ENCODE measurements around the gene HIBCH. TPM values are rescaled to one million over a fixed set of nuclear protein-coding genes. Genes with fewer than 3 reads are reported as not detected.
"Not testable (repeated sequence)": the region's sequence is repeated elsewhere in the genome, so short reads cannot be mapped to it uniquely, and the experiment has no call there.

The HIBCH gene
- total and polyA plus RNA-seq, 2 donors = 18.7 to 31.3 TPM

DNA sequence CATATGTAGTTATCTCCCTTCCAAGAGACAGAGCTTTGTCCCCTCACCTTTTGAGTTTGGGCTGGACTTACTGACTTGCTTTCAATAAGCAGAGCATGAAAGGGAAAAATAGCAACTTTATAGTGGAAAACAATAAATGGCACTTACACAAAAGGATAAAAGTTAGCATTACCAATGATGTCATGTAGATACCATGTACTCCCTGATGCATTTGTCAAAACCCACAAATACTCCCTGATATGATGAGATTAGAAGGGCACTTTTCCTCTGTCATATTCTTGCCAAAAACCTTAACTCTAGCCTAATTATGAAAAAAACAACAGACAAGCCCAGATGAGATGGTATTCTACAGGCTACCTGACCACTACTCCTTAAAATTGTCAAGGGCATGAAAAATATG, 16.0 kb downstream of the HIBCH start:
- H3K4me3 ChIP-seq (ENCODE audit: low read length in 2 of 2) = no peak overlapping the region
- peaks cover 0 to 11% of the 10 kb centered on the region in 2 donors for H3K36me3 ChIP-seq (ENCODE audit: control insufficient read depth in 2 of 2, insufficient read depth in 2 of 2, low read length in 1 of 2)
- no peaks in the 10 kb centered on the region for H3K4me1 ChIP-seq (ENCODE audit: control insufficient read depth in 2 of 2, insufficient read depth in 2 of 2, low read length in 2 of 2)
- no peaks in the 10 kb centered on the region for H3K9me3 ChIP-seq (ENCODE audit: control insufficient read depth in 2 of 2, insufficient read depth in 1 of 2, low read length in 1 of 2)
- no peaks in the 10 kb centered on the region for H3K27me3 ChIP-seq (ENCODE audit: control insufficient read depth in 2 of 2, insufficient read depth in 1 of 2, low read length in 1 of 2)
- no peak overlapping the region for H3K27ac ChIP-seq (ENCODE audit: low read depth in 1 of 2, low read length in 1 of 2)
- no peak for DNase-seq (ENCODE audit: low read depth in 6 of 9, low spot score in 9 of 9)

DNA sequence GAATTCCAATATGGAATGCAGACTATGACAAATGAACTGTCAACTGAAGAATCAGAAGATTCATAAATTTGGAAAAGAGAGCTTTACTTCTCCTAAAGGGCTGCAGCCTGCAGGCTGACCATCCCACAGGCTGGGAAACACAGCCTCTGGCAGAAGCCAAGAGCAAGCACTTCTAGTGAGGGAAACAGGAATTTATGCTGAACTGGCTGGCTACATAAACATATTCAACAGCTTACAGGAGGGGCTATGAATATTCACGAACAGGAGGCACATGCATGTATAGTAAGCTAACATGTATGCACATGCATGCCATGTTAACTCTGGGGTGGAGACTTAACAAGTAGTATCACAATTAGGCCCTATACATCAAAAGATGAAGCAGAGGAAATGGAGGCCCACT, 17.6 kb downstream of the HIBCH start:
- no peak overlapping the region for H3K27ac ChIP-seq (ENCODE audit: low read depth in 1 of 2, low read length in 1 of 2)
- no peaks in the 10 kb centered on the region for H3K27me3 ChIP-seq (ENCODE audit: control insufficient read depth in 2 of 2, insufficient read depth in 1 of 2, low read length in 1 of 2)
- peaks cover 0 to 8% of the 10 kb centered on the region in 2 donors for H3K36me3 ChIP-seq (ENCODE audit: control insufficient read depth in 2 of 2, insufficient read depth in 2 of 2, low read length in 1 of 2)
- no peak for DNase-seq (ENCODE audit: low read depth in 6 of 9, low spot score in 9 of 9)
- H3K4me1 ChIP-seq (ENCODE audit: control insufficient read depth in 2 of 2, insufficient read depth in 2 of 2, low read length in 2 of 2) = no peaks in the 10 kb centered on the region
- no peaks in the 10 kb centered on the region for H3K9me3 ChIP-seq (ENCODE audit: control insufficient read depth in 2 of 2, insufficient read depth in 1 of 2, low read length in 1 of 2)
- WGBS = 94% methylated on average over 1 of the region's 1 CpG
- H3K4me3 ChIP-seq (ENCODE audit: low read length in 2 of 2) = no peak overlapping the region

DNA sequence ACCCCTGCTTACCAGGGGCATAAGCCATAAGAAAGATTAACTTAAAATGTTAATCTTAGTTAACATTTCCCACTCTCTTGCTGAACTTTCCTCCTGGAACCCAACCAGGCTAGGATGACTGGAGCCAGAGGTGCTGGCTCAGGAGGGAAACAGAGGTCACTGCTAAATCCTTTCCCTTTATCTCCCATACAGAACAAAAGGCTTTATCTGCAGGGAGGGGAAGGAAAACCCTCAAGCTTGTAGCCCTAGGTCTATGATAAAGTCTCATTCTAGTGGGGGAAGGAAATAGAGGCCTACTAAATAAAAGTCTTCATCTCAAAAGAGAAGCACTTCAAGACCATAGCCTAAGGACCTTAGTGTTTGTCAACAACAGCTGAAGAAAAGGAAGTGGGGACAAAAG, 18.6 kb downstream of the HIBCH start:
- Histone ChIP-seq H3K9me3 (ENCODE audit: control insufficient read depth in 2 of 2, insufficient read depth in 1 of 2, low read length in 1 of 2) (no peaks in the 10 kb centered on the region), H3K27ac (ENCODE audit: low read depth in 1 of 2, low read length in 1 of 2) (no peak overlapping the region)
- no peak for DNase-seq (ENCODE audit: low read depth in 6 of 9, low spot score in 9 of 9)

DNA sequence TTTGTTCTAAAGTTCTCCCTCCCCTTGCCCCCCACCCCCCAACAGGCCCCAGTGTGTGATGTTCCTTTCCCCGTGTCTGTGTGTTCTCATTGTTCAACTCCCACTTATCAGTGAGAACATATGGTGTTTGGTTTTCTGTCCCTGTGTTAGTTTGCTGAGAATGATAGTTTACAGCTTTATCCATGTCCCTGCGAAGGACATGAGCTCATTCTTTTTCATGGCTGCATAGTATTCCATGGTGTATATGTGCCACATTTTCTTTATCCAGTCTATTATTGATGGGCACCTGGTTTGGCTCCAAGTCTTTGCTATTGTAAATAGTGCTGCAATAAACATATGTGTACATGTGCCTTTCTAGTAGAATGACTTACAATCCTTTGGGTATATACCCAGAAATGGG, 21.7 kb downstream of the HIBCH start:
- H3K27ac ChIP-seq (ENCODE audit: low read depth in 1 of 2, low read length in 1 of 2); DNase-seq (ENCODE audit: low read depth in 6 of 9, low spot score in 9 of 9); H3K27me3 ChIP-seq (ENCODE audit: control insufficient read depth in 2 of 2, insufficient read depth in 1 of 2, low read length in 1 of 2); H3K4me3 ChIP-seq (ENCODE audit: low read length in 2 of 2); H3K9me3 ChIP-seq (ENCODE audit: control insufficient read depth in 2 of 2, insufficient read depth in 1 of 2, low read length in 1 of 2); H3K4me1 ChIP-seq (ENCODE audit: control insufficient read depth in 2 of 2, insufficient read depth in 2 of 2, low read length in 2 of 2): not testable (repeated sequence)
- 99% methylated on average over 2 of the region's 2 CpGs for WGBS
- H3K36me3 ChIP-seq (ENCODE audit: control insufficient read depth in 2 of 2, insufficient read depth in 2 of 2, low read length in 1 of 2) = peaks cover 4 to 19% of the 10 kb centered on the region in 2 donors

More for the DNA sequence above, 18.6 kb downstream of the HIBCH start:
- no peaks in the 10 kb centered on the region for H3K27me3 ChIP-seq (ENCODE audit: control insufficient read depth in 2 of 2, insufficient read depth in 1 of 2, low read length in 1 of 2)
- no peak overlapping the region for H3K4me3 ChIP-seq (ENCODE audit: low read length in 2 of 2)
- H3K36me3 ChIP-seq (ENCODE audit: control insufficient read depth in 2 of 2, insufficient read depth in 2 of 2, low read length in 1 of 2) = peaks cover 4 to 7% of the 10 kb centered on the region in 2 donors
- H3K4me1 ChIP-seq (ENCODE audit: control insufficient read depth in 2 of 2, insufficient read depth in 2 of 2, low read length in 2 of 2) = no peaks in the 10 kb centered on the region

DNA sequence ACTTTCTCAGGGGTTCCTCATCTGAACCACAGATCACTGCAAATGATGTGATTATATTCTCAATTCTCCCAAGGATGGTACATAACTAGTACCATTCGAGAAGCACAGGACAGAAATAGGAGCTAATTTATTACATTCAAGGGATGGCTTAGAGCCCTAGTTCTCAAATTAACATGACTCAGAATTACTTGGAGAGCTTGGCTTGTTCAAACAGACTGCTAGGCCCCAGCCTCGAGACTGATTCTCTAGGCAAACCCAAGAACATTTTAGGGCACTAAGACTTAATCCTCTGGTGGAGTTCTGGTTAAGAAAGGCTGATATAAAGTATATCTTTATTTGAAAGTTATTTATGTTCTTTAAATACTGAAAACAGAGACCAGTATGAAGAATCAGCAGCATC, 35.8 kb downstream of the HIBCH start:
- 96% methylated on average over 2 of the region's 2 CpGs for WGBS
- DNase-seq (ENCODE audit: low read depth in 6 of 9, low spot score in 9 of 9) = no peak
- Histone ChIP-seq H3K4me1 (ENCODE audit: control insufficient read depth in 2 of 2, insufficient read depth in 2 of 2, low read length in 2 of 2) (no peaks in the 10 kb centered on the region), H3K27ac (ENCODE audit: low read depth in 1 of 2, low read length in 1 of 2) (no peak overlapping the region), H3K36me3 (ENCODE audit: control insufficient read depth in 2 of 2, insufficient read depth in 2 of 2, low read length in 1 of 2) (peaks cover 6 to 13% of the 10 kb centered on the region in 2 donors), H3K9me3 (ENCODE audit: control insufficient read depth in 2 of 2, insufficient read depth in 1 of 2, low read length in 1 of 2) (no peaks in the 10 kb centered on the region), H3K4me3 (ENCODE audit: low read length in 2 of 2) (no peak overlapping the region), H3K27me3 (ENCODE audit: control insufficient read depth in 2 of 2, insufficient read depth in 1 of 2, low read length in 1 of 2) (no peaks in the 10 kb centered on the region)

DNA sequence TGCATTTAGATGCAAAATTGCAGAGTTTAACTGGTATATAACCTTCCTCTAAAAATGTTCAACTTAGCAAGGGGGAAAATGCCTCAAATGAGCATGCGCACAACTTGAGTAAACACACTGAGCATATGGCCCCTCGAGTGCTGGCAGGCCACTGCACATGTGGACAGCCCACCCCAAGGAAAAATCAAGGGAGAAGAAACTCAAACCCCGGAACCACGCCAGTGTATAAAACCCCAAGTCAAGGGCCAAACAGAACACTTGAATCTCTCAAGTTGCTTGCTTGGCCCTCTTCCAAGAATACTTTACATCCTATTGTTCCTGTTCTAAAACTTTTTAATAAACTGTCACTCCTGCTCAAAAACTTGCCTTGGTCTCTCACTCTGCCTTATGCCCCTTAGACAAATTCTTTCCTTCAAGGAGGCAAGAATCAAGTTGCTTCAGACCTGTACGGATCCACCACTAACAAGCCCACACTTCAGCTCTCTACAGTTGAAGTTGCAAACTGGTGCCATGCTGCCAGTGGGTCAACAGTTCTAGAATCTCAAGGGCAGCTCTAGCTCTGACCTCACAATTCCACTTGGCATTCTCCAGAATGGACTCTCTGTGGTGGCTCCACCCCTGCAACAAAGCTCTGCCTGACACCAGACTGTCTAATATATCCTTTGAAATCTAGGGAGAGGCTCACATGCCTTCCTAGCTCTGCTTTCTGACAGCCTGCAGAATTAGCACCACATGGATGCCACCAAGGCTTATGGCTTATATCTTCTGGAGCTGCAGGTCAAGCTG, 38.9 kb downstream of the HIBCH start:
- H3K27me3 ChIP-seq (ENCODE audit: control insufficient read depth in 2 of 2, insufficient read depth in 1 of 2, low read length in 1 of 2) = no peaks in the 10 kb centered on the region
- no peak overlapping the region for H3K27ac ChIP-seq (ENCODE audit: low read depth in 1 of 2, low read length in 1 of 2)
- peaks cover 3 to 7% of the 10 kb centered on the region in 2 donors for H3K36me3 ChIP-seq (ENCODE audit: control insufficient read depth in 2 of 2, insufficient read depth in 2 of 2, low read length in 1 of 2)
- no peaks in the 10 kb centered on the region for H3K4me1 ChIP-seq (ENCODE audit: control insufficient read depth in 2 of 2, insufficient read depth in 2 of 2, low read length in 2 of 2)
- H3K4me3 ChIP-seq (ENCODE audit: low read length in 2 of 2) = no peak overlapping the region
- DNase-seq (ENCODE audit: low read depth in 6 of 9, low spot score in 9 of 9) = no peak
- no peaks in the 10 kb centered on the region for H3K9me3 ChIP-seq (ENCODE audit: control insufficient read depth in 2 of 2, insufficient read depth in 1 of 2, low read length in 1 of 2)
- WGBS = 96% methylated on average over 5 of the region's 5 CpGs

DNA sequence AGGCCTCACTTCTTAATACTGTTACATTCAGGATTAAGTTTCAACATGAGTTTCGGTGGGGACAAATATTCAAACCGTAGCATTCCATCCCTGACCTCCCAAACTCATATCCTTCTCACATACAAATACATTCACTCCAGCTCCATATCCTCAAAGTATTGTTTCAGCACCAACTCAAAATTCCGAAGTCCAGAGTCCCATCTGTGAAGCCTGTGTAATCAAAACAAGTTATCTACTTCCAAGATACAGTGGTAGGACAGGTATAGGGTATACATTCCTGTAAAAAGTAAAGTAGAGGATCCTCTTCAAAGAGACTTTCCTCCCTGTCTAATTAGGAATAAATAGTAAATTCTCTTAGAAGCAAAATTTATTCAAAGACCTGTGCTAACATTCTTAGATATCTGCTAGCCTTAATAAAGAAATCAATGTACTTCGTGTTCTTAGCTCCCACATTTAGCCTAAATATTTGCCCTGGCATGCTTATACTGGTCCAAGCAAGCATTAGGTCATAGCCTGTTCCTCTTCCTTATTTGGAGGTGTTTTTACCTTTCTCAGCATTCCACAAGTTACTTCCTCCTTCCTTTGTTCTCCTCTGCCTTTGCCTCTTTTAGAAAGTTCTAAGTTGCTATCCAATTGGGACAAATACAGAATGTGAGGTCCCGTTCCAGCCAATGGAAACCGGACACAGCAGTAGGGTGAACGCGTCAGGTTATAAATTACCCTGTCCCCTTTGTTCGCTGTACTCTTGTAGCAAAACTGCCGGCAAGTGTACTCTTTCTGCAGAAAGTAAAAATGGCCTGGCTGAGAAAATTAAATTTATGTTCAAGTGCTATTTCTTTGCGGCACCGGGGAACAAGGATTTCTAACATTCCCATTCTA, 40.1 kb downstream of the HIBCH start:
- 88% methylated on average over 12 of the region's 12 CpGs for WGBS
- not testable (repeated sequence) for H3K9me3 ChIP-seq (ENCODE audit: control insufficient read depth in 2 of 2, insufficient read depth in 1 of 2, low read length in 1 of 2); H3K4me1 ChIP-seq (ENCODE audit: control insufficient read depth in 2 of 2, insufficient read depth in 2 of 2, low read length in 2 of 2); H3K27me3 ChIP-seq (ENCODE audit: control insufficient read depth in 2 of 2, insufficient read depth in 1 of 2, low read length in 1 of 2); H3K36me3 ChIP-seq (ENCODE audit: control insufficient read depth in 2 of 2, insufficient read depth in 2 of 2, low read length in 1 of 2); H3K4me3 ChIP-seq (ENCODE audit: low read length in 2 of 2); DNase-seq (ENCODE audit: low read depth in 6 of 9, low spot score in 9 of 9)
- H3K27ac ChIP-seq (ENCODE audit: low read depth in 1 of 2, low read length in 1 of 2) = peak overlapping the region in 1 of 2 donors; percentile 18

GRCh38 chr2:190277234-190278112, 42.2 kb downstream of the HIBCH start:
- no peak overlapping the region for H3K4me3 ChIP-seq (ENCODE audit: low read length in 2 of 2)
- peak in 7 of 9 donors; percentile 8 to 50 (median 26) for DNase-seq (ENCODE audit: low read depth in 6 of 9, low spot score in 9 of 9)
- H3K27ac ChIP-seq (ENCODE audit: low read depth in 1 of 2, low read length in 1 of 2) = no peak overlapping the region
- H3K4me1 ChIP-seq (ENCODE audit: control insufficient read depth in 2 of 2, insufficient read depth in 2 of 2, low read length in 2 of 2) = no peaks in the 10 kb centered on the region
- 73% methylated on average over 4 of the region's 4 CpGs for WGBS
- peaks cover 3 to 4% of the 10 kb centered on the region in 2 donors for H3K36me3 ChIP-seq (ENCODE audit: control insufficient read depth in 2 of 2, insufficient read depth in 2 of 2, low read length in 1 of 2)
- no peaks in the 10 kb centered on the region for H3K9me3 ChIP-seq (ENCODE audit: control insufficient read depth in 2 of 2, insufficient read depth in 1 of 2, low read length in 1 of 2)
- no peaks in the 10 kb centered on the region for H3K27me3 ChIP-seq (ENCODE audit: control insufficient read depth in 2 of 2, insufficient read depth in 1 of 2, low read length in 1 of 2)
